ENCODE data around the gene RASSF1.

RASSF1 gene

GRCh38 chr3:50383750-50384149, 43.1 kb upstream of the RASSF1 start:
- no peaks in the 10 kb centered on the region for H3K9me3 ChIP-seq
- H3K27me3 ChIP-seq: no peaks in the 10 kb centered on the region
- no peak overlapping the region for H3K4me3 ChIP-seq (ENCODE audit: low read depth, low read length)
- peaks cover 73% of the 10 kb centered on the region for H3K4me1 ChIP-seq
- peaks cover 12% of the 10 kb centered on the region for H3K36me3 ChIP-seq
- no peak for DNase-seq
- no peak for TF ChIP-seq CTCF (IDR thresholded peaks at IDR 0.05; ENCODE audit: low read depth, low read length)

DNA sequence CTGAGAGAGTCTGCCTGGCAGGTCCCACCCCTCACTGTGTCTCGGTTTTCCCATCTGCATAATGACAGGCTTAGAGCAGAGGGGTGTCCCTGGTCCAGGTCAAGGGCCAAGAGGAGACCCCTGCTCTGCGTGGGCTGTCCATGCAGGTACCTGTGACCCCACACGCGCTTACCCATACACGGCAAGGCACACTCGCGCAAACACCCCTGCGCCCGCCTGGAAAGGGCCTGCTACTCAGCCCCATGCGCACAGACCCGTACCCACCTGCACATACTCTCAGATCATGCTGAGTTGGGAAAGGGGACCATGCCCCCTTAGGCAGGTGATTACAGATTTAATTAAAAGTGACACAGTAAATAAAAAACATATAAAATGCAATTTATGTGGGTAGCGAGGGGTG, 42.1 kb upstream of the RASSF1 start:
- no peaks in the 10 kb centered on the region for H3K27me3 ChIP-seq
- H3K9me3 ChIP-seq: no peaks in the 10 kb centered on the region
- no peak overlapping the region for H3K4me3 ChIP-seq (ENCODE audit: low read depth, low read length)
- TF ChIP-seq CTCF (IDR thresholded peaks at IDR 0.05; ENCODE audit: low read depth, low read length): no peak
- DNase-seq: no peak
- peaks cover 67% of the 10 kb centered on the region for H3K4me1 ChIP-seq
- H3K36me3 ChIP-seq: peaks cover 21% of the 10 kb centered on the region

DNA sequence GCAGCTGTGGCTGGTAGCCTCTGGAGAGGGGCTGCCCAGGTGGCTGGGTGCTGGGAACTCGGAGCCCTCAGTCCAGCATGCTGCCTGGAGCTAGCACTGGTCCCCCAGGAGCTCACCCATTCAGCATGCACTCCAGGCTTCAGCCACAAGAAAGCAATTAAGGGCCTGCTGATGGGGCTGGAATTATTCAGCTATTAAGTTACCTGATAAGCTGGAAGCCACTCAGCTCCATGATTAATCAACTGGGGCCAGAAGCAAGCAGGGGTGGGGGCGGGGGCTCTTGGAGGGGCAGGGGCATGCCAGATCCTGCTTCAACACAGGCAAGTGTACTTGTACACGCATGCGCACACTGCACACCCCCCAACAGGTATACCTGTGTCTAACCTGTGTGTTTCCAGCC, 40.7 kb upstream of the RASSF1 start:
- DNase-seq: peak; percentile 89
- no peak for TF ChIP-seq CTCF (IDR thresholded peaks at IDR 0.05; ENCODE audit: low read depth, low read length)
- peak overlapping the region; percentile 52 for H3K4me3 ChIP-seq (ENCODE audit: low read depth, low read length)
- no peaks in the 10 kb centered on the region for H3K9me3 ChIP-seq
- no peaks in the 10 kb centered on the region for H3K27me3 ChIP-seq
- H3K4me1 ChIP-seq: peaks cover 54% of the 10 kb centered on the region
- H3K36me3 ChIP-seq: peaks cover 26% of the 10 kb centered on the region

DNA sequence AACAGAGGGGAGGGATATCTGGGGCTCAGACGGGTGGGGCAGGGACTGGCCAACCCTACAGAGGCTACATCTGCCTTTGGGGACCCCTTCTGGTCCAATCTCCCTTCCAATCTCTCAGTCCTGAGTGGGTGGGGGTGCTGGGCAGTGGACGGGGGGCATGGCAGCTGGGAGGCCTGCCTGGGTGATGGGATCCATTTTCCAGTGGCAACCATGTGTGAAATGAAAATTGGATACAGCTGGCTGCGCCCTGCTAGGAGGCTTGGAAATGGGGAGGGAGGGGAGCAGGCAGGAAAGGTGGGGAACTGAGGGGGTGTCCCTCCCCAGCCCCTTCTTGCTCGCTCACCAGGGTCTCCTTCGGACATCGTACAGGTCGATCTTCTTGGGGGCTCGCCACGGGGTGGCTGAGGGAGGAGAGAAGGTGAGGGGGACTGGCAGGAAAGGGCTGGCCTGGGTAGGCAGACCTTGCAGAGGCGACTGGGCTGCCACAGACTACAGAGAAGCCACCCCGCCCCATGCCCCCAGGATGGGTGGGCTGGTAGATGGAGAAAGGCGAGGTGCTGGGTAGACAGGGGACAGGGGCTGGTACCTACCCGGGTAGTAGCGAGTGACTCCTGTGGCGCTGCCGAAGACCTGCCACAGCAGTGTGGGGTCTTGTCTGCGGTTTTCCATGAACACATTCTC, 39.9 kb upstream of the RASSF1 start:
- TF ChIP-seq CTCF (IDR thresholded peaks at IDR 0.05; ENCODE audit: low read depth, low read length): no peak
- peaks cover 31% of the 10 kb centered on the region for H3K36me3 ChIP-seq
- H3K4me3 ChIP-seq (ENCODE audit: low read depth, low read length): peak overlapping the region; percentile 52

DNA sequence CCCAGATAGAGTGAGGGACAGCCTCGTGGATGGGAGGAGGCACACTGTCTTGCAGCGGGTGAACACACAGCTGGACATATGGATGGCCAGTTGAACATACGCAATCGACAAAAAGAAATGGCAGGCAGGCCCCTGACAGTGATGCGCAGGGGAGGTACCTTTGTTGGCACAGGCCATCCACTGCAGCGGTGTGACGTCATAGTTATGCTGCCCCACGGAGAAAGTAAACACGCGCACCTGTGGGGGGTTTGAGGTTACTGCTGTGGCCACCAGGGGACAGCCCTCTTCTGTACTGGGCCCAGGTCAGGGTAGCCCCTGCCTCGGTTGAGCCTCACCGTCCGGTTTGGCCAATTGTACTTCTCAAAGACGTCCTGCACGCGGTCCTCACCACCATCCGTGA, 38.1 kb upstream of the RASSF1 start:
- no peak overlapping the region for H3K4me3 ChIP-seq (ENCODE audit: low read depth, low read length)
- no peaks in the 10 kb centered on the region for H3K9me3 ChIP-seq
- TF ChIP-seq CTCF (IDR thresholded peaks at IDR 0.05; ENCODE audit: low read depth, low read length): no peak
- DNase-seq: no peak
- H3K36me3 ChIP-seq: peaks cover 31% of the 10 kb centered on the region
- H3K4me1 ChIP-seq: peaks cover 39% of the 10 kb centered on the region
- H3K27me3 ChIP-seq: no peaks in the 10 kb centered on the region

More for the DNA sequence above, 39.9 kb upstream of the RASSF1 start:
- no peaks in the 10 kb centered on the region for H3K27me3 ChIP-seq
- H3K9me3 ChIP-seq: no peaks in the 10 kb centered on the region
- DNase-seq: peak; percentile 36
- peaks cover 49% of the 10 kb centered on the region for H3K4me1 ChIP-seq

DNA sequence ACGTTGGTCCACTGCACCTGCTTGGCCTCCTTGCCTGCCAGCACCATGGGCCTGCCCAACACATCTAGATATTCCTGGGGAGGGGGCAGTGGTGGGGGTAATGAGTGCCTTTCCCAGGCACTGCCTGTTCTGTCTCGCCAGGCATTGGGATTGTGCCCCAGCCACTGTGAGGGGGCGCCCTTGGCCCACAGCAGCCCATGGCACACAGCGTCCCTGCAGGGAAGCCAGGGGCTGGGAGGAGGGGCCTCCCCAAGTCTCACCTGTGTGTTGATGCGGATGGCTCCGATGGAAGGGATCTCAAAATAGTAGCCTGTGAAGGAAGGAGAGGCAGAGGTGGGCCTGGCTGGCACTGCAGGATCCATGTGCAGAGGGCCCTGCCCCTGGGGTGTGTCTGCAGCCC, 37.4 kb upstream of the RASSF1 start:
- no peak for TF ChIP-seq CTCF (IDR thresholded peaks at IDR 0.05; ENCODE audit: low read depth, low read length)
- Histone ChIP-seq H3K36me3 (peaks cover 31% of the 10 kb centered on the region), H3K4me1 (peaks cover 39% of the 10 kb centered on the region), H3K4me3 (ENCODE audit: low read depth, low read length) (no peak overlapping the region), H3K9me3 (no peaks in the 10 kb centered on the region), H3K27me3 (no peaks in the 10 kb centered on the region)
- no peak for DNase-seq

Measured in BE2C (cell line).